Measurements from ENCODE around the gene CDH9.

DNA sequence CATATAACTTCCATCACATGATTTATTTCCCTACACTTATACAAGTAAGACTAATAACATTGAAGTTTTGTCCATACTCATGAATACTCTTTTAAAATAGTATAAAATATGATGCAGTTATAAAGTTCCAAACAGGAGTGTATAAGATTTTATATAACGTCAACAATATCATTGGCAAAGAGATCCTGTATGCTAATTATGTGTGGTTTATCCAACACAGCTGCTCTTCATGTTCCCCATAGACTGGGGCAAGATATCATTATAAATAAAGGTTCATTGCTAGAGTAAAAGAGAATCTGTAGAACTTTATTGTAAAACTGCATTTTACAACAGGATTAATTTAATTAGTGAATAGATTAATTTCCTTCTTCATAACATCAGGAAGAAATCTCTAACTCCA is 16.9 kb downstream of the CDH9 start:
- TF ChIP-seq, protein P1, sequence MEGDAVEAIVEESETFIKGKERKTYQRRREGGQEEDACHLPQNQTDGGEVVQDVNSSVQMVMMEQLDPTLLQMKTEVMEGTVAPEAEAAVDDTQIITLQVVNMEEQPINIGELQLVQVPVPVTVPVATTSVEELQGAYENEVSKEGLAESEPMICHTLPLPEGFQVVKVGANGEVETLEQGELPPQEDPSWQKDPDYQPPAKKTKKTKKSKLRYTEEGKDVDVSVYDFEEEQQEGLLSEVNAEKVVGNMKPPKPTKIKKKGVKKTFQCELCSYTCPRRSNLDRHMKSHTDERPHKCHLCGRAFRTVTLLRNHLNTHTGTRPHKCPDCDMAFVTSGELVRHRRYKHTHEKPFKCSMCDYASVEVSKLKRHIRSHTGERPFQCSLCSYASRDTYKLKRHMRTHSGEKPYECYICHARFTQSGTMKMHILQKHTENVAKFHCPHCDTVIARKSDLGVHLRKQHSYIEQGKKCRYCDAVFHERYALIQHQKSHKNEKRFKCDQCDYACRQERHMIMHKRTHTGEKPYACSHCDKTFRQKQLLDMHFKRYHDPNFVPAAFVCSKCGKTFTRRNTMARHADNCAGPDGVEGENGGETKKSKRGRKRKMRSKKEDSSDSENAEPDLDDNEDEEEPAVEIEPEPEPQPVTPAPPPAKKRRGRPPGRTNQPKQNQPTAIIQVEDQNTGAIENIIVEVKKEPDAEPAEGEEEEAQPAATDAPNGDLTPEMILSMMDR (IDR thresholded peaks at IDR 0.05) = no peak
- no peak for TF ChIP-seq EP300 (IDR thresholded peaks at IDR 0.05)
